DOHH2 (cell line): ENCODE measurements around the gene RGS16.

Experiments used
- CTCF ChIP-seq: fragments of 200-600 bp; sonication (generic); IDR thresholded peaks from one replicate; pipeline ENCODE4 v1.5.1; 2014; ENCODE audit warnings: antibody characterized with exemption, mild to moderate bottlenecking, low read depth, low read length; ENCODE audit not compliant: poor library complexity, severe bottlenecking
- EZH2phosphoT487 ChIP-seq: fragments of 200-600 bp; sonication (generic); IDR thresholded peaks from 2 replicates; pipeline ENCODE4 v1.6.1; 2017; ENCODE audit warnings: borderline replicate concordance, mild to moderate bottlenecking, antibody characterized with exemption, low read length, moderate library complexity, mixed read lengths

DNA sequence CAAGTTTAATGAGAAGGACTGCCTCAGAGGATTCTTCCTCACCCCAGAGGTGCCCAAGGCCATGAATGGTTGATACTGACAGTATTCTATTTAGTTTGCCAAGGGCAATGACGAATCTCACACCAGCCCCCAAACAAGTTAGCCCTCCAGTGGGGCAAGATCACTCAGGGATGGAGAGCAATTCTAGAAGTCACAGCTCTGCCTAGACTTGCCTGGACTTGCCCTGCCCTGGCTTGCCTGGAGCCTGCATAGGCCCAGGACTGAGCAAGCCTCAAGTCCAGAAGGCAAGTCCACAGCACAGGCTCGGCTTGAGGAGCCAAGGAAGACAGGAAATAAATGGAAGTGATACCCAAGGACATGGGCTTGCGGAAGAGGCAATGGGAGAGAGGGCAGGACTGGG is 39.5 kb upstream of the RGS16 start:
- TF ChIP-seq CTCF (no peak), EZH2phosphoT487 (no peak)
